HepG2 (cell line): Measurements from ENCODE around the gene TBC1D24. TPM values are rescaled to one million over a fixed set of nuclear protein-coding genes. Genes with fewer than 3 reads are reported as not detected.
"Not testable (repeated sequence)": the region's sequence is repeated elsewhere in the genome, so short reads cannot be mapped to it uniquely, and the experiment has no call there.

Source experiments
- ATAC-seq: fragments of 200-7000 bp; cut with Tn5 transposase; 3 replicates; pipeline ENCODE4 v1.9.1; 2020; ENCODE audit warnings: mild to moderate bottlenecking, moderate library complexity
- BruUV-seq: library from RNA; stranded (reverse); fragments of 400-500 nt; replicated peaks from 2 replicates; lab custom pipeline; 2021; lab: Mats Ljungman, UMichigan
- CTCF ChIA-PET: fragments of 300-600 bp; formaldehyde crosslinking; extraction: SDS; loops from one replicate; lab custom pipeline; 2021; ENCODE audit warnings: low total read pairs, inconsistent platforms, low intra/inter-chr PET ratio; lab: Yijun Ruan, JAX
- POLR2A ChIA-PET: fragments of 350-600 bp; sonication (Branson Sonifier 250); formaldehyde crosslinking; loops from one replicate; lab custom pipeline; 2020; ENCODE audit warnings: antibody characterized with exemption, inconsistent platforms; lab: Yijun Ruan, JAX
- DNase-seq: peaks from one replicate; pipeline ENCODE4 v3.0.0-alpha.2; 2015; ENCODE audit warnings: low spot score
- FAIRE-seq: peaks from 3 replicates; lab custom pipeline; 2011; peaks lifted over from hg19 to GRCh38; lab: Jason Lieb, UNC
- H2AFZ ChIP-seq: one replicate; pipeline ENCODE4 v1.6.1; 2011; ENCODE audit warnings: low read length, inconsistent platforms
- H3K27ac ChIP-seq: fragments of 300-600 bp; 3 replicates; pipeline ENCODE4 v1.8.0; 2011; ENCODE audit warnings: mixed run types, mild to moderate bottlenecking, mixed read lengths, low read length, inconsistent platforms; ENCODE audit not compliant: insufficient read depth; ENCODE audit errors: extremely low read length
- H3K27me3 ChIP-seq, 2 experiments: fragments of 200-600 bp in 1 of 2; 2 replicates in 1 of 2; 3 replicates in 1 of 2; pipeline versions ENCODE4 v1.6.0 to v1.8.0; 2011; ENCODE audit warnings: low read length in 2 of 2, mild to moderate bottlenecking in 2 of 2, moderate library complexity in 2 of 2, inconsistent platforms in 1 of 2; ENCODE audit not compliant: insufficient read depth in 2 of 2, control insufficient read depth in 1 of 2
- H3K36me3 ChIP-seq, 2 experiments: fragments of 200-600 bp in 1 of 2; replicated peaks in 1 of 2; 2 replicates in 1 of 2; 3 replicates in 1 of 2; pipeline versions ENCODE4 v1.5.1 to v1.8.0; 2011; ENCODE audit warnings: low read length in 2 of 2, inconsistent platforms in 1 of 2; ENCODE audit not compliant: insufficient read depth in 2 of 2, control insufficient read depth in 1 of 2
- H3K4me1 ChIP-seq: 2 replicates; pipeline ENCODE4 v1.5.1; 2012; ENCODE audit warnings: low read length, inconsistent platforms; ENCODE audit not compliant: insufficient read depth
- H3K4me2 ChIP-seq: 2 replicates; pipeline ENCODE4 v1.6.0; 2011; ENCODE audit warnings: low read depth, low read length, inconsistent platforms
- H3K4me3 ChIP-seq, 3 experiments: fragments of 200-600 bp in 1 of 3; sonication (generic), shearing (Covaris generic) in 1 of 3; replicated peaks in 1 of 3; 2 replicates each; pipeline ENCODE4 v1.5.1; 2011 to 2016; ENCODE audit warnings: low read length in 3 of 3, inconsistent platforms in 2 of 3, low read depth in 2 of 3, mild to moderate bottlenecking in 2 of 3, control low read depth in 1 of 3, mixed read lengths in 1 of 3; ENCODE audit not compliant: insufficient read depth in 1 of 3
- H3K79me2 ChIP-seq: one replicate; pipeline ENCODE4 v1.6.1; 2011; ENCODE audit warnings: low read length, inconsistent platforms; ENCODE audit not compliant: insufficient read depth
- H3K9ac ChIP-seq: 2 replicates; pipeline ENCODE4 v1.6.0; 2011; ENCODE audit warnings: mild to moderate bottlenecking, low read depth, low read length, inconsistent platforms; ENCODE audit not compliant: insufficient read depth
- H3K9me3 ChIP-seq: 2 replicates; pipeline ENCODE4 v1.5.1; 2012; ENCODE audit warnings: mild to moderate bottlenecking, low read length
- H4K20me1 ChIP-seq: 2 replicates; pipeline ENCODE4 v1.6.0; 2011; ENCODE audit warnings: inconsistent platforms, mild to moderate bottlenecking, low read length, moderate library complexity; ENCODE audit not compliant: insufficient read depth
- KMT2A ChIP-seq: sonication (generic); formaldehyde crosslinking; IDR thresholded peaks from 2 replicates; pipeline ENCODE4 v1.4.0; 2020; ENCODE audit warnings: missing genetic modification reagents
- WGBS: methylation state at CpG from one replicate; pipeline ENCODE4 v1.1.6; 2017; ENCODE audit warnings: low lambda C conversion rate; 5-methylcytosine and 5-hydroxymethylcytosine counted together
- in situ Hi-C: cut with HindIII; loops from 2 replicates; pipeline ENCODE4 v1.10.0; 2017; ENCODE audit warnings: low pct_unique_long_range_greater_than_20kb; ENCODE audit not compliant: extremely low pct_ligation_motif_present
- intact Hi-C: fragments of 100-400 bp; cut with micrococcal nuclease; formaldehyde crosslinking; loops from one replicate; pipeline ENCODE4 v1.10.0; 2022; ENCODE audit not compliant: unreplicated experiment
- polyA plus RNA-seq, 8 experiments: library from polyadenylated mRNA; depleted of rRNA in 3 of 8; stranded (reverse) in 7 of 8; unstranded in 1 of 8; fragments of >200 nt; fragmentation: Illumina TruSeq in 4 of 8; extraction: Trizol in 4 of 8; gene quantifications; 2 replicates each; pipeline versions ENCODE4 v1.2.1 to v1.2.3, GENCODE V29; 2011 to 2016; ENCODE audit warnings: low read depth in 4 of 8, missing spikeins in 1 of 8, mixed read lengths in 1 of 8; ENCODE audit not compliant: insufficient read depth in 1 of 8
- total RNA-seq, 5 experiments: library from RNA; depleted of rRNA; stranded (reverse); fragments of >200 nt; fragmentation: Illumina TruSeq; extraction: Trizol; gene quantifications; 2 replicates each; pipeline ENCODE4 v1.2.3, GENCODE V29; 2016; ENCODE audit warnings: low read depth in 1 of 5
- TF ChIP-seq, protein P1 (sequence below): sonication (generic); formaldehyde crosslinking; IDR thresholded peaks from 2 replicates; pipeline ENCODE4 v1.5.0; 2020; ENCODE audit warnings: mild to moderate bottlenecking, missing genetic modification reagents

TBC1D24 gene
- total and polyA plus RNA-seq, 2 of the 13 experiments (the other 11 are each of a cell fraction or from before 2014, with no cell fraction given), result 7.7 to 13.7 TPM

DNA sequence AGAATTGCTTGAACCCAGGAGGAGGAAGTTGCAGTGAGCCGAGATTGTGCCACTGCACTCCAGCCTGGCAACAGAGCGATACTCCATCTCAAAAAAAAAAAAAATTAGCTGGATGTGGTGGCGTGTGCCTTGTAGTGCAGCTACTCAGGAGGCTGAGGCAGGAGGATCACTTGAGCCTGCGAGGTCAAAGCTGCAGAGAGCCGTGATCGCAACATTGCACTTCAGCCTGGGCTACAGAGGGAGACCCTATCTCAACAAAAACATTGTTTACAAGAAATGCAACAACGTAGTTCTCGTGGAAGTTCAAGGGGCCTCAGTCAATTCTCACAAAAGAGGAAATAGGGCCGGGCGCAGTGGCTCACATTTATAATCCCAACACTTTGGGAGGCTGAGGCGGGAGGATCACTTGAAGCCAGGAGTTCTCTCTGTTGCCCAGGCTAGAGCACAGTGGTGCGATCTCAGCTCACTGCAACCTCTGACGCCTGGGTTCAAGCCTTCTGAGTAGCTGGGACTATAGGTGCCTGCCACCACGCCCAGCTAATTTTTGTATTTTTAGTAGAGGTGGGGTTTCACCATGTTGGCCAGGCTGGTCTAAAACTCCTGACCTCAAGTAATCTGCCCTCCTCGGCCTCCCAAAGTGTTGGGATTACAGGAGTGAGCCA, 33.7 kb upstream of the TBC1D24 start:
- BruUV-seq, H2AFZ ChIP-seq, H3K9ac ChIP-seq, H3K4me3 ChIP-seq, H3K27ac ChIP-seq, H3K79me2 ChIP-seq, POLR2A ChIA-PET, H3K27me3 ChIP-seq, intact Hi-C loops, ATAC-seq, H4K20me1 ChIP-seq, in situ Hi-C loops, DNase-seq, H3K4me1 ChIP-seq, H3K4me2 ChIP-seq, CTCF ChIA-PET, FAIRE-seq, H3K9me3 ChIP-seq: not testable (repeated sequence)
- peaks cover 27 to 51% of the 10 kb centered on the region in 2 experiments; a peak in 4 of 5 replicates for H3K36me3 ChIP-seq
- TF ChIP-seq, protein P1, sequence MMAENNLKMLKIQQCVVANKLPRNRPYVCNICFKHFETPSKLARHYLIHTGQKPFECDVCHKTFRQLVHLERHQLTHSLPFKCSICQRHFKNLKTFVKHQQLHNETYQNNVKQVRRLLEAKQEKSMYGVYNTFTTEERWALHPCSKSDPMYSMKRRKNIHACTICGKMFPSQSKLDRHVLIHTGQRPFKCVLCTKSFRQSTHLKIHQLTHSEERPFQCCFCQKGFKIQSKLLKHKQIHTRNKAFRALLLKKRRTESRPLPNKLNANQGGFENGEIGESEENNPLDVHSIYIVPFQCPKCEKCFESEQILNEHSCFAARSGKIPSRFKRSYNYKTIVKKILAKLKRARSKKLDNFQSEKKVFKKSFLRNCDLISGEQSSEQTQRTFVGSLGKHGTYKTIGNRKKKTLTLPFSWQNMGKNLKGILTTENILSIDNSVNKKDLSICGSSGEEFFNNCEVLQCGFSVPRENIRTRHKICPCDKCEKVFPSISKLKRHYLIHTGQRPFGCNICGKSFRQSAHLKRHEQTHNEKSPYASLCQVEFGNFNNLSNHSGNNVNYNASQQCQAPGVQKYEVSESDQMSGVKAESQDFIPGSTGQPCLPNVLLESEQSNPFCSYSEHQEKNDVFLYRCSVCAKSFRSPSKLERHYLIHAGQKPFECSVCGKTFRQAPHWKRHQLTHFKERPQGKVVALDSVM (CRISPR knock-in tag), result 0 out of 2 replicates have a peak, but pooled peaks have one; percentile 11
- WGBS, result 94% methylated on average over 15 of the region's 15 CpGs

DNA sequence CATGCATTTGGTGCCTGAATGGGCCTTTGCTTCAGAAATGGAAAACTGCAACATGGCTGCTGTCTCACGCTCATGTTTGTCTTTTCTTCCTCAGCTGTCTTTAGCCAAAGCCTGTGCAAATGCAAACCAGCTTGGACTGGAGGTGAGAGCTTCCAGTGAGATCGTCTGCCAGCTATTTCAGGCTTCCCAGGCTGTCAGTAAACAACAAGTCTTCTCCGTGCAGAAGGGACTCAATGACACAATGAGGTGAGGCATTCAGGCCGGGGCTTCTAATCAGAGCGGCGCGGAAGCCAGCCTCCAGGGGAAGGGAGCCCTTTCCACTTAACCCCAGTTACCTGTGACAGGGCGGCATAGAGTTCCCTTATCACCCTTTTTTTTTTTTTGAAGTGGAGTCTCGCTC, 31.4 kb upstream of the TBC1D24 start:
- ChIA-PET CTCF (no interaction called here), POLR2A (no interaction called here)
- Histone ChIP-seq H3K27me3 (no peaks in the 10 kb centered on the region), H4K20me1 (no peaks in the 10 kb centered on the region), H3K36me3 (peaks cover 25 to 51% of the 10 kb centered on the region in 2 experiments; a peak in 4 of 5 replicates), H3K4me3 (no peak overlapping the region), H3K27ac (no peak overlapping the region), H3K79me2 (no peaks in the 10 kb centered on the region), H3K9me3 (no peaks in the 10 kb centered on the region), H3K4me1 (no peaks in the 10 kb centered on the region), H3K9ac (no peak overlapping the region), H3K4me2 (no peak overlapping the region), H2AFZ (no peak overlapping the region)
- in situ Hi-C loops, result no loop called here
- no peak for ATAC-seq
- FAIRE-seq, result no peak
- intact Hi-C loops, result no loop called here
- TF ChIP-seq KMT2A (CRISPR knock-in tag), result no peak
- 100% methylated on average over 5 of the region's 9 CpGs for WGBS
- BruUV-seq, result no TSS peak
- DNase-seq, result no peak
